Stimulated activated naive CD8-positive, alpha-beta T cell treated with anti-CD3 and anti-CD28 coated beads, Interleukin-15, Interleukin-2, amounts not matched to agents 100 ng/mL and 50 ng/mL, for 24 hours (primary cell): ENCODE results near the gene COLEC11.

Experiments
- H3K27ac Mint-ChIP-seq: one replicate; pipeline ENCODE4 v1.8.0; 2021; ENCODE audit warnings: mild to moderate bottlenecking, mixed read lengths
- H3K27me3 Mint-ChIP-seq: one replicate; pipeline ENCODE4 v1.8.0; 2021; ENCODE audit warnings: mixed read lengths
- H3K36me3 Mint-ChIP-seq: one replicate; pipeline ENCODE4 v1.8.0; 2021; ENCODE audit warnings: low read depth, mixed read lengths
- H3K4me1 Mint-ChIP-seq: one replicate; pipeline ENCODE4 v1.8.0; 2021; ENCODE audit warnings: low read depth, mixed read lengths
- H3K4me3 Mint-ChIP-seq: one replicate; pipeline ENCODE4 v1.8.0; 2021; ENCODE audit warnings: mild to moderate bottlenecking, mixed read lengths
- H3K9me3 Mint-ChIP-seq: one replicate; pipeline ENCODE4 v1.8.0; 2021; ENCODE audit warnings: mixed read lengths

Gene COLEC11

DNA sequence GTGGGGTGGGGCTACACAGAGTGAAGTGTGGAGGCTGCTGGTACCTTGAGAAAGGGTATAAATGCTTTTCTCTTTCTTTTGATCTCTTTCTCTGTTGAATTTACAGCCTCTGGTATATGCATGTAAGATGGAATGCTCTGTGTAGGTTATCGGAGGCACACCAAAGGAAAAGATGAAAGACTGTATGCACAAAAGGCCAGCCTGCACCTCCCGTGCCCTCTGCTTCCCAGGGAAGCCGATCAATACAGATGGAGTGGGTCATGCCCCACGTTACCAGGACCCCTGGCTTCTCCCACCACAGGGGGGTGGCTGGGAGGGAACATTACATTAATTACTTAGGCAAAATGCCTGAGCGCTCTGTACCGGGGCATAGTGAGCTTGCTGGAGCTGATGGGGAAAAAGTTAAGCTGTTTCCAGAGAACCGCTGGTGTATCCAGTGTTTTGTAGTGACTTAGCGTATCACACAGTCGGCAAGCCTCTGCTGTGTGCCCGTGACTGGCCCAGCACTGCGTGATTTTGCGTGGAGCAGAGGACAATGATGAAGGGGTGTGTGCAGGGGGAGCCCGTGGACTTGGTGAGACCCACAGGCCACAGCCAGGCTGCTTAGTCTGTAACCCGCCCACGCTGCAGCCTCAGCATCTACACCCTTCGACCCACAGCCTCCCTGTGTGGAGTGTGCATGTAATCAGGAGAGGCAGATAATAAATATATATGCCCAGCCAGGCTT lies 71.1 kb downstream of the COLEC11 start:
- no peak overlapping the region for H3K27ac Mint-ChIP-seq
- H3K27me3 Mint-ChIP-seq, result no peaks in the 10 kb centered on the region
- no peaks in the 10 kb centered on the region for H3K36me3 Mint-ChIP-seq
- H3K9me3 Mint-ChIP-seq, result no peaks in the 10 kb centered on the region
- no peaks in the 10 kb centered on the region for H3K4me1 Mint-ChIP-seq
- H3K4me3 Mint-ChIP-seq, result no peak overlapping the region

DNA sequence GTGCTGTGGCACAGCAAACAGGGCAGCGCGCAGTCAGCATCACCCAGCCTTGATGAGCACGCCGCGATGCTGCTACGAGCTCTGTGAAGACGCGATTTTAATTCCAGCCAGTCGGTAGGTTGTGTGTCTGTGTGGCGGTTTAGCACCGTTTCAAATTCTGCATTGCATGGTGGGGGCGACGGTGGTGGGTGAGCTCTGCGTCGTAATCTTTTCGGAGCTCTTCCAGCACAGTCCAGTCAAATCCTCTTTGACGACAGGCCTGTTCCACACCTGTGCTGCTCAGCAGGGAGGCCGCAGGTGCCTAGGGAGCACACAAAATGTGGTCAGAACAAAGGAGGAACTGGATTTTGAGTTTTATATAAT lies 71.7 kb downstream of the COLEC11 start:
- Mint-ChIP-seq H3K9me3 (no peaks in the 10 kb centered on the region), H3K27me3 (no peaks in the 10 kb centered on the region), H3K4me3 (no peak overlapping the region), H3K27ac (no peak overlapping the region), H3K4me1 (no peaks in the 10 kb centered on the region), H3K36me3 (no peaks in the 10 kb centered on the region)

DNA sequence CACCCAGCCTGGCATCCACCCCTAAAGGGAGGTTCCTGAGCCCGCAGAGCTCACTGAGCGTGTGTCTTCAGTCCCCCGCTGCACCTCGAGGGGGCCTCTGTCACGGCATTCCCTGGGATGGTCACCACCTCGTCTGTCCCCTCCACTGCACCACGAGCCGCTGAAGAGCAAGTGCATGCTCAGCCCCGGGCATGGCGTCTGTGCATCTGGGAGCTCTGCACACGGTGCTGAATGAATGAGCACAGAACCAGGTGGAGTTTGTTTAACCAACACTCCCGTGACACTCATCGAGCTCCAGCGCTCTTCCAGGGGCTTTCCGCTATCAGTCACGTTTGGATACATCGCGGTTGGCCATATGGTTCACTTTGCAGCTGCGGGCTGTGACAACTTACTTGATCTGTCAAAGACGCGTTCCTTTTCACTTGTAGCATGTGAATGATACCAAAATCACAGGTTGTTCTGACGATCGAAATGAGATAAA lies 72.3 kb downstream of the COLEC11 start:
- Mint-ChIP-seq H3K27ac (no peak overlapping the region), H3K4me1 (no peaks in the 10 kb centered on the region), H3K36me3 (no peaks in the 10 kb centered on the region)

DNA sequence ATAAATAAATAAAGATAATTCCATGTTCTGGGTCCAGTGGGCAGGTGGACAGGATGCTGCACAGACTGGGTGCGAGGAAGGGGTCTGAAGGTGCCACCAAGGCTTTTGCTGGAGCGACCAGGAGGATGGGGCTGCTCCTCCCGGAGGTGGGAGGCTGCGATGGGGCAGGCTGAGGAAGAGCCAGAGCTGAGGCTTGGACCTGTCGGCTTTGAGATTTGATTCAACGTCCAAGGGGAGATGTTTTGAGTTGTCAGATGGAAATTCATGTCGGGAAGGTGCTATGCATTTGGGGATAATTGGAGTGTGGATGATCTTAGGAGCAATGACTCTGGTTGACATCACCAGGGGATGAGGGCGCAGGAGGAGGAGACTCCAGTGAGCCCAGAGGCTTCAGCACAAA lies 74.7 kb downstream of the COLEC11 start:
- H3K9me3 Mint-ChIP-seq, result no peaks in the 10 kb centered on the region
- no peak overlapping the region for H3K27ac Mint-ChIP-seq
- no peaks in the 10 kb centered on the region for H3K4me1 Mint-ChIP-seq
- H3K4me3 Mint-ChIP-seq, result no peak overlapping the region
- no peaks in the 10 kb centered on the region for H3K27me3 Mint-ChIP-seq
- H3K36me3 Mint-ChIP-seq, result no peaks in the 10 kb centered on the region

More for the DNA sequence above, 72.3 kb downstream of the COLEC11 start:
- H3K9me3 Mint-ChIP-seq, result no peaks in the 10 kb centered on the region
- H3K4me3 Mint-ChIP-seq, result no peak overlapping the region
- H3K27me3 Mint-ChIP-seq, result no peaks in the 10 kb centered on the region

DNA sequence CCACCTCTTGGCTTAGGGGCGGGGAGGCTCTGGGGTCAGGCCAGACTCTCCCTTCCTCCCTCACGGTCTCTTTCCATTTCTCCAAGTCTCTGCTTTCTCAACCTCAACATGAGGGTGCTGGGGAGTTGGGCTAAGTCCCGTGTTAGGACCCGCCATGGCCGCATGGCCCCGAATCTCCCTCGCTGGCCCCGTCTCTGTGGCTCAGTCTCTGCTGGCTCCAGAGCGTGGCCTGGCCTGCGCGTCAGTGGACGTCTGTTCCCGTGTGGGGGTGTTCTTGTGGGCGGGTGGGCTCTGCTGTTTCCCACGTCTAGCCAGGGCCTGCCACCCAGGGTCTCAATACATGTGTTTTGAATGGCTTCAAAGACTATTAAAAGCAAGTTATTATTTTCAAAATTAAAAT lies 75.5 kb downstream of the COLEC11 start:
- Mint-ChIP-seq H3K4me1 (no peaks in the 10 kb centered on the region), H3K36me3 (no peaks in the 10 kb centered on the region), H3K9me3 (no peaks in the 10 kb centered on the region), H3K27ac (no peak overlapping the region), H3K27me3 (no peaks in the 10 kb centered on the region), H3K4me3 (no peak overlapping the region)

DNA sequence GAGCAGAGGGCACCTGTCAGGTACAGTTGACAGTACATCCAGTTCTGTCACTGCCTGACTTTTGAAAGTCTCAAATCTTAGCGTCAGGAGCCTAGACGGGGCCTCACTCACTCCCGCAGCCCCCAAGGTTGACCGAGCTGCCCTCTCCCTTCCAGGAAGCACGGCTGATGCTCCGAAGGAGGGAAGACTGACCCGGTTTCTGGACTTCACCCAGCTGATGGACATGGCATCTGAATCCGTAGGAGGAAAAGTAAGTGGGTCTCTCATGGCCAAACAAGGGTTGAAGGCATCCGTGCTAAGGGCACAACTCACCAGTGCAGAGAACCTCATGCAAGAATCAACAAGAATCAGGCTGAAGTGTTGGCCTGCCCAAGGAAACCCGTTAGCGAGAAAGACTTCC lies 76.0 kb downstream of the COLEC11 start:
- no peaks in the 10 kb centered on the region for H3K4me1 Mint-ChIP-seq
- no peaks in the 10 kb centered on the region for H3K36me3 Mint-ChIP-seq
- H3K27me3 Mint-ChIP-seq, result no peaks in the 10 kb centered on the region
- H3K4me3 Mint-ChIP-seq, result no peak overlapping the region
- no peaks in the 10 kb centered on the region for H3K9me3 Mint-ChIP-seq
- no peak overlapping the region for H3K27ac Mint-ChIP-seq

DNA sequence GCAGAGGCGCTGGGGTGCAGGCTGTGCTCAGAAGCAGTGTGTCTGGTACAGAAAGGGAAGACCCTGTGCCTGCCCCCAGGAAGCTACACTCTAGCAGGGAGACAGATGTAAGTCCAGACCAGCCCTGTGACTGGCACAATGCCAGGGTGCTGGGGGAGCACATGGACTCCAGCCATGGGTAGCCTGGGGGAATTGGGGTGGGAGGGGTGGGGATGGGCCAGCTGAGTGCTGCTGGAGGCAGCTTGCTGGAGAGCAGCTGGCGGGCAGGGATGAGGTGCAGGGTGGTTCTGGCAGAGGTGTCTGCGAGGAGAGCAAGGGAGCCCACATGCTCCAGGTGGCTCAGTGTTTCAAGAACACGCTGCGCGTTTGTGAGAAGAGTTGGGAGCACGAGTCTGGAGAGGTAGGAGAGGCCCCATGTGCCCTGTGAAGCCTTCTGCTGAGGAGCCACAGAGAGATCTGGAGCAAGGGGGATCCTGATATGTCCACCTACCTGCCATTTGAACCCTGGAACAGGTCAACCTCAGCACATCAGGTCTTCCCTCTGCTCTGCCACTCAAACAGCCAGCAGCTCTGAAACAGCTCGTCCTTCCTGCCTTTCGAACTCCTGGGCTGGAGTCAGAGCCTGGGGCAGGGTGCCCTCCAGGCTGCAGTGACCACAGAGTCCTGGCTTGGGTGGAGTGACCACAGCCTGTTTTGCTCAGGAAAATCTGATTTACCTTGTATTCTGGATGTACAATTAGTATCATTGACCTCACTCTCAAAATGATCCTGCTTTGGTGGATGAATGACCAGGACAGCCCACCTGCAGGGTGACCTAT lies 78.2 kb downstream of the COLEC11 start:
- H3K4me3 Mint-ChIP-seq, result no peak overlapping the region
- H3K36me3 Mint-ChIP-seq, result no peaks in the 10 kb centered on the region
- no peak overlapping the region for H3K27ac Mint-ChIP-seq
- H3K9me3 Mint-ChIP-seq, result no peaks in the 10 kb centered on the region
- H3K27me3 Mint-ChIP-seq, result peaks cover 4% of the 10 kb centered on the region
- no peaks in the 10 kb centered on the region for H3K4me1 Mint-ChIP-seq

DNA sequence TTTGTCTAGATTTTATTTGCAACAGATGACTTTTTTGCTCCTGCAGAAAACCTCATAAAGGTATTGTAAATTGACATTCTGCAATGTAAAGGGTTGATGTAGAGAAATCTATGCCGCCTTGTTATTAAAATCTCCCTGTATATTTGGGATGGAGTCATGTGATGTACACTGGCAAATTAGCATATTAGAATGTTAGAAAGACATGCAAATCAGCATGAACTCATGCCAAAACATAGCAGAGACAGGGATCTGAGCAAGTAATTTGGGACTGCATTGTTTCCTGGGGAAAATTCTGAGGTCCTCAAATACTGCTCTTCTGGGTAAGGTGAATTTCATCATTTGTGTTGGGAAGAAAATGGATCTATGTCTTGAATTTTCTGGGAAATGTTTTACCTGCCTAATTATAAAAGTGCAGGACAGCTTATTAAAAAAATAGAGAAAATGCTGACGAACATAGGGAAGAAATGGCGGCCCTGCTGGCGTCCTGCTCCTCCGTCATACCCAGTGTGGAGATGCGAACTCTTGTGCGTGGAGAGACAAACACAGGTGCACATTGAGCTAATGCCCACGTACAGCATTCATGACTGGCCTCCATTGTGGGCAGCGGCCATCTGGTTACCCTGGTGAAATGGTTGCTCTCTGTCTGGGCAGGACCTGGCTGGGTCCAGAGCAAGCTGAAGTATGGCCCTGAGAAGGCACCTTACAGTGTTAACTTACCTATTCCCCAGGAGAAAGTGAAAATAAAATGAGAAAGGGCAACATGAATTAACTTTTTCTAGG lies 79.3 kb downstream of the COLEC11 start:
- Mint-ChIP-seq H3K27ac (no peak overlapping the region), H3K4me1 (no peaks in the 10 kb centered on the region), H3K27me3 (peaks cover 4% of the 10 kb centered on the region), H3K4me3 (no peak overlapping the region), H3K36me3 (no peaks in the 10 kb centered on the region), H3K9me3 (no peaks in the 10 kb centered on the region)

DNA sequence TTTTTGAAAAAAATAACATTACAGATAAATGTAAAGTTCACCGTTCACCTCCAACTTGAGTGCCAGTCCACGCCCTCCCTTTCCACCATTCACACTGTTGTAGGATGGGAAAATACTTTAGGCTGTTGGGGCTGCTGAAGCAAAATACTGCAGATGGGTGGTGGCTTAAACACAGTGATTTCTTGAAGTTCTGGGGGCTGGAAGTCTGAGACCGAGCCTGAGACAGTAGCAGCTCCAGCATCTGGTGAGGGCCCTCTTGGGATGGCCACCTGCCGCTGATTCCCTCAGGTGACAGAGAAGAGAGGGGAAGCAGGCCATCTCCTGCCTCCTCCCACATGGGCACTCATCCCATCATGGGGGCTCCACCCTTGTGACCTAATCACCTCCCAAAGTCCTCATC lies 80.8 kb downstream of the COLEC11 start:
- Mint-ChIP-seq H3K27ac (no peak overlapping the region), H3K9me3 (no peaks in the 10 kb centered on the region), H3K27me3 (peaks cover 4% of the 10 kb centered on the region), H3K4me3 (no peak overlapping the region), H3K36me3 (no peaks in the 10 kb centered on the region), H3K4me1 (no peaks in the 10 kb centered on the region)

DNA sequence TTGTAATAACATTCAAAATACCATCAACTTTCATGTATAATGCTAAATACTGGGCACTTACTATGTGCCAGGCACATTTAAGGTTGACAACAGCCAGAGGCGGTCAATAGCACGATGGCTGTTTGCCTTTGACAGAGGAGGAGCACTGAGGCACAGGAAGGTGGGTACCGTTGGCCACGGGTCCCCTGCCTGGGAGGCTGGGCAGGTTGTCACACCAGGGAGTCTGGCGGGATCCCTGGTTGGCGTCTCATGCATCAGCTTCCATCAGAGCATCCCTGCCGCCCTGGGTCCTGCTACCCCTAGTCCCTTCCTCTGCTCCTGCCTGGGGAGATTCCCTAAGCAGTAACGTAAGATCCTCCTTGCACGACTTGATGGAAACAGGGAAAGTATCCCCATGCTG lies 82.5 kb downstream of the COLEC11 start:
- H3K4me3 Mint-ChIP-seq, result no peak overlapping the region
- H3K27me3 Mint-ChIP-seq, result peaks cover 4% of the 10 kb centered on the region
- H3K4me1 Mint-ChIP-seq, result no peaks in the 10 kb centered on the region
- H3K36me3 Mint-ChIP-seq, result no peaks in the 10 kb centered on the region
- no peaks in the 10 kb centered on the region for H3K9me3 Mint-ChIP-seq
- H3K27ac Mint-ChIP-seq, result no peak overlapping the region

DNA sequence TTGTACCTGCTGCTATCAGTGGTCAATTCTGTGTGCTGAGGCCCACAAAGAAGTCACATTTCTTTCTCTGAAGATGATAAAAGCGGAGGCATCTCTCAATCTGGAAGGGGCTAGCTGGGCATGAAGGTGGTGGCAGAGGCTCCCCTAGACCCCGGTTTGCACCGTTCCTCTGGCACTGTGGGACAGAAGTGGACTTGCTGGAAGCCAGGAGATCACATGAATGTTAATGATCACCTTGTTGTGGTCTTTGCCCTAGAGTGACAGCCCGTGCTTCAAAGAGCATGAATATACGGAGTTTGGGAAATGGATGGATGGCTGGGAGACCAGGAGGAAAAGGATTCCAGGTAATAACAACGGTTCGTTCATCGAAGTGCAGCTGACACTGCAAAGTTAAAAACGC lies 83.3 kb downstream of the COLEC11 start:
- H3K9me3 Mint-ChIP-seq, result no peaks in the 10 kb centered on the region
- H3K4me1 Mint-ChIP-seq, result no peaks in the 10 kb centered on the region
- no peak overlapping the region for H3K27ac Mint-ChIP-seq
- no peaks in the 10 kb centered on the region for H3K36me3 Mint-ChIP-seq
- no peak overlapping the region for H3K4me3 Mint-ChIP-seq
- H3K27me3 Mint-ChIP-seq, result peaks cover 4% of the 10 kb centered on the region

DNA sequence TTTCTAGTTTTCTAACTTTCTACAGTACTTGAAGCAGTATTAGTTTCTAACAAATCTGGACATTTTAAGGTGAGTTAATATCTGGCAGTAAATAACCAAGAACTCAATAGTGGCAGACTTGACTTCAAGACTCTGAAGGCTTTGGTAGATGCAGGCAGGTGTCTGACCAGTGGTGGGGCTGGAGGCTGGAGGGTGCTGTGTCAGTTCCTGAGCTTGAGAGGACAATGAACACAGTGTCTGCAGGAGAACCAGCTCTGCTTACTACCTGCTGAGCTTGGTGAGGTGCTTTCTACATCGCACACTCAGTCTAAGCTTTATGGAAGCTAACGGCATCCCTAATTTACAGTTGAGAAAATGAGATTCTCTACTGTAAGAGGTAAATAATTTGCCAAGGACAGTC lies 84.3 kb downstream of the COLEC11 start:
- Mint-ChIP-seq H3K9me3 (no peaks in the 10 kb centered on the region), H3K36me3 (no peaks in the 10 kb centered on the region)

DNA sequence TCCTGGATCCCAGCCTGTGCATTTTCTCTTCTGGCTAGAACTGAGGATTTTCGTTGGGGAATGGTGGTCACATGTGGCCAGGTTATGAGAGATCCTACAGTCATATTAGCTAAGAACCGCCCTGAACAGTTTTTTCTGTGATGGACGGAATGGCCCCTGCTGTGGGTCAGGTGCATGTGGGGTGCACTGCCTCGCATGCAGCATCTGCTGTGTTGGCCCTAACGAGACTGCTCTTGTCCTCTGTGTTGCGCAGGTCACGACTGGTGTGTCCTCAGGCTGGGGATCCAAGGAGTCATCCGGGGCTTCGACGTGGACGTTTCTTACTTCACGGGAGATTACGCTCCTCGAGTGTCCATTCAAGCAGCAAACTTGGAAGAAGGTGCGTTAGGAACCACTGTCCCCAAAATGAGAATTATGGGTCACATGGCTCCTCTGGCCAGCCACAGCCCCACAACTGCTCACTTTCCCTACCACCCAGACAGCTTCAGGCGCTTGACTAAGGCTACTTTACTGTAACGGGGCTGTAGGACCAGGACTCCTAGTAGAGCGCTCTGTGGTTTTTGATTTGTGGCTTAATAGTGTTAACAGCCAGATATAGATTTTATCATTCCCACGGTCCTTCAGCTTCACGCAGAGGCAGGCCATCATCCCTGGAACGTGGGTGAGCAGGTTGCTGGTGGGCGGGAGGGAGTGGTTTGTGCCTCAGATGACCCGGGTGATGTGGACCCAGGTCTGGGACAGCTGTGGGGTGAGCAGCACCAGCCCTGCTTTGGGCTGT lies 84.9 kb downstream of the COLEC11 start:
- Mint-ChIP-seq H3K27ac (no peak overlapping the region), H3K4me3 (no peak overlapping the region), H3K9me3 (no peaks in the 10 kb centered on the region), H3K36me3 (no peaks in the 10 kb centered on the region), H3K27me3 (peaks cover 5% of the 10 kb centered on the region), H3K4me1 (no peaks in the 10 kb centered on the region)

More for the DNA sequence above, 84.3 kb downstream of the COLEC11 start:
- Mint-ChIP-seq H3K4me1 (no peaks in the 10 kb centered on the region), H3K27me3 (peaks cover 4% of the 10 kb centered on the region), H3K27ac (no peak overlapping the region), H3K4me3 (no peak overlapping the region)

DNA sequence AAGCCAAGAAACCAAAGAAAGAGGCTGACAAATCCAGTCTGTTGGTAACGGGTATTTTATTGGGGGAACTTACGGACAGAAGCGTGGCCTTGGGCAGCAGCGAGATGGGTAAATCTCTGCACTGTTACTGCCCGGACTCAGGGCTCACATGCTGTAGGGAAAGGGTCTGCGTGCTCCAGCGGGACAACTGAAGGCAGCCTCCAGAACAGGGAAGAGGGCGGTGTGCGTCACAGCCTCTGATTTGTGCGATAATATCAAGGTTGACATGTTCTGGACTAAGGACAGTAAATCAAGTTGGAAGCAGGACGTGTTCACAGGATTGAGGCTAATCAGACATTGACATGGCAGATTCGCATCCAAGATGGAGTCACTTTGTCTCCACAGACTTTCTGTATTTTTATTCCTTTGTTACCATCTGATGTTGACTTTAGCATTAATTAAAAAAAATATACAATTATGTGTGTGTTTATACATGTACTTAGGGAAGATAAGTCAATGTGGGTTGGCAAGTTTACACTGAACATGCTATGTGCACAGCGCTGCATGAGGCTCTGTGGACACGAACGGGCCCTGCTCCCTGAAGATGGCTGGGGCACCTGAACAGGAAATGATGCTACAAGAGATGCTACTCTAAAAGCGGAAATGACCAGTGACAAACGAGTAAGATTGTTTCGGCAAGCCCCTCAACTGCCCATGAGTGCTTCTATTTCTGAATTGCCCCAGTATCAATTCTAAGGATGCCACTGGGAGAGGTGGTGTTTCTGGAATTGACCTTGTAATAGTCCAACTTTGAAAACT lies 85.8 kb downstream of the COLEC11 start:
- H3K9me3 Mint-ChIP-seq, result no peaks in the 10 kb centered on the region
- peaks cover 10% of the 10 kb centered on the region for H3K27me3 Mint-ChIP-seq
- no peaks in the 10 kb centered on the region for H3K4me1 Mint-ChIP-seq
- H3K36me3 Mint-ChIP-seq, result no peaks in the 10 kb centered on the region
- no peak overlapping the region for H3K4me3 Mint-ChIP-seq
- H3K27ac Mint-ChIP-seq, result no peak overlapping the region
